GM12878 (cell line): ENCODE measurements around the gene TMBIM1. TPM values are rescaled to one million over a fixed set of nuclear protein-coding genes. Genes with fewer than 3 reads are reported as not detected.

Source experiments
- ATAC-seq: fragments of 200-7000 bp; cut with Tn5 transposase; 3 replicates; pipeline ENCODE4 v1.9.1; 2020; ENCODE audit warnings: mild to moderate bottlenecking, moderate library complexity
- BruUV-seq: library from RNA; stranded (reverse); fragments of 400-500 nt; replicated peaks from 2 replicates; lab custom pipeline; 2021; lab: Mats Ljungman, UMichigan
- CTCF ChIA-PET: fragments of 300-600 bp; sonication (Branson Sonifier 250); formaldehyde crosslinking; extraction: SDS; loops from one replicate; lab custom pipeline; 2021; ENCODE audit warnings: inconsistent platforms; lab: Yijun Ruan, JAX
- POLR2A ChIA-PET: fragments of 350-600 bp; formaldehyde crosslinking; extraction: SDS; loops from one replicate; lab custom pipeline; 2021; ENCODE audit warnings: inconsistent platforms; lab: Charles Lee
- RAD21 ChIA-PET: fragments of 300-600 bp; sonication (Branson Sonifier 250); formaldehyde crosslinking; loops from one replicate; lab custom pipeline; 2023; ENCODE audit warnings: antibody characterized with exemption; ENCODE audit not compliant: unreplicated experiment; lab: Charles Lee
- SMC1A ChIA-PET: fragments of 300-600 bp; sonication (Branson Sonifier 250); formaldehyde crosslinking; loops from one replicate; lab custom pipeline; 2023; ENCODE audit not compliant: unreplicated experiment, uncharacterized antibody; lab: Charles Lee
- DNase-seq: peaks from one replicate; pipeline ENCODE4 v3.0.0-alpha.2; 2011; ENCODE audit warnings: low read depth, low spot score
- FAIRE-seq: peaks from 3 replicates; lab custom pipeline; 2011; peaks lifted over from hg19 to GRCh38; lab: Jason Lieb, UNC
- H2AFZ ChIP-seq: 2 replicates; pipeline ENCODE4 v1.6.0; 2011; ENCODE audit warnings: low read depth, low read length, control low read depth; ENCODE audit not compliant: control insufficient read depth
- H3K27ac ChIP-seq: 2 replicates; pipeline ENCODE4 v1.5.1; 2011; ENCODE audit warnings: control low read depth; ENCODE audit not compliant: control insufficient read depth, insufficient read depth
- H3K27me3 ChIP-seq, 2 experiments: replicated peaks in 1 of 2; 2 replicates each; pipeline versions ENCODE4 v1.6.0 to v1.6.1; 2011; ENCODE audit warnings: low read length in 1 of 2; ENCODE audit not compliant: control insufficient read depth in 2 of 2, insufficient read depth in 2 of 2
- H3K36me3 ChIP-seq, 2 experiments: 2 replicates each; pipeline ENCODE4 v1.5.1; 2011; ENCODE audit warnings: low read length in 1 of 2; ENCODE audit not compliant: control insufficient read depth in 2 of 2, insufficient read depth in 2 of 2
- H3K4me1 ChIP-seq: 2 replicates; pipeline ENCODE4 v1.6.1; 2011; ENCODE audit warnings: mild to moderate bottlenecking, low read length, moderate library complexity, mixed read lengths; ENCODE audit not compliant: control insufficient read depth, insufficient read depth
- H3K4me2 ChIP-seq: 2 replicates; pipeline ENCODE4 v1.6.0; 2011; ENCODE audit warnings: control low read depth; ENCODE audit not compliant: control insufficient read depth, insufficient read depth
- H3K4me3 ChIP-seq: fragments of 200-600 bp; sonication (generic); 2 replicates; pipeline ENCODE4 v1.5.1; 2016
- H3K79me2 ChIP-seq: 2 replicates; pipeline ENCODE4 v1.6.0; 2011; ENCODE audit warnings: low read length; ENCODE audit not compliant: control insufficient read depth, insufficient read depth
- H3K9ac ChIP-seq: 2 replicates; pipeline ENCODE4 v1.8.0; 2011; ENCODE audit warnings: low read length, control low read depth, mixed read lengths; ENCODE audit not compliant: control insufficient read depth, insufficient read depth
- H3K9me3 ChIP-seq: replicated peaks from 3 replicates; pipeline ENCODE4 v1.5.1; 2011; ENCODE audit warnings: mild to moderate bottlenecking, low read length; ENCODE audit not compliant: control insufficient read depth, insufficient read depth
- H4K20me1 ChIP-seq: 2 replicates; pipeline ENCODE4 v1.6.0; 2011; ENCODE audit not compliant: control insufficient read depth, insufficient read depth
- EGR1 ChIP-seq, 2 experiments: IDR thresholded peaks; 1 replicate in 1 of 2; 2 replicates in 1 of 2; pipeline ENCODE4 v1.6.1; 2011 to 2012; ENCODE audit warnings: low read depth in 2 of 2, low read length in 2 of 2, borderline replicate concordance in 1 of 2, mild to moderate bottlenecking in 1 of 2, moderate library complexity in 1 of 2
- GABPA ChIP-seq: IDR thresholded peaks from 2 replicates; pipeline ENCODE4 v1.6.1; 2014; ENCODE audit warnings: antibody characterized with exemption, low read depth, mild to moderate bottlenecking, inconsistent platforms
- HDGF ChIP-seq: fragments of 450-650 bp; IDR thresholded peaks from 2 replicates; pipeline ENCODE4 v1.6.1; 2016; ENCODE audit warnings: antibody characterized with exemption
- IRF4 ChIP-seq: IDR thresholded peaks from 2 replicates; pipeline ENCODE4 v1.6.1; 2011; ENCODE audit warnings: low read depth, low read length
- NR2F1 ChIP-seq: fragments of 450-650 bp; conservative IDR thresholded peaks from 2 replicates; pipeline ENCODE4 v1.6.1; 2017; ENCODE audit warnings: mild to moderate bottlenecking
- RUNX3 ChIP-seq: IDR thresholded peaks from 2 replicates; pipeline ENCODE4 v1.6.1; 2012; ENCODE audit warnings: low read length, inconsistent platforms
- ZBTB11 ChIP-seq: fragments of 450-650 bp; formaldehyde crosslinking; IDR thresholded peaks from 2 replicates; pipeline ENCODE4 v1.5.0; 2022; ENCODE audit warnings: mild to moderate bottlenecking, missing genetic modification characterization
- WGBS: methylation state at CpG from one replicate; pipeline ENCODE4 v1.1.6; 2016; ENCODE audit warnings: low lambda C conversion rate; ENCODE audit not compliant: insufficient replicate concordance, insufficient coverage; ENCODE audit errors: missing lambda C conversion rate; 5-methylcytosine and 5-hydroxymethylcytosine counted together
- in situ Hi-C: fragments of 300-500 bp; cut with MboI; formaldehyde crosslinking; loops from 9 replicates; pipeline ENCODE4 v1.14.3; 2018; ENCODE audit warnings: mixed read lengths
- intact Hi-C: fragments of 100-400 bp; cut with micrococcal nuclease; formaldehyde crosslinking; loops from one replicate; pipeline ENCODE4 v1.14.2; 2022; ENCODE audit not compliant: unreplicated experiment
- polyA plus RNA-seq, 11 experiments: library from polyadenylated mRNA; depleted of rRNA in 4 of 11; unstranded in 6 of 11; stranded (reverse) in 5 of 11; fragments of >200 nt; fragmentation: Nextera tagmentation in 4 of 11; fragmentation: Illumina TruSeq in 1 of 11; extraction: Ambion mirVana in 4 of 11; extraction: Trizol in 1 of 11; gene quantifications; 1 replicate in 1 of 11; 2 replicates in 10 of 11; pipeline versions ENCODE4 v1.2.1 to v1.2.3, GENCODE V29; 2011 to 2016; ENCODE audit warnings: inconsistent platforms in 2 of 11, missing spikeins in 2 of 11, low read depth in 1 of 11
- total RNA-seq, 4 experiments: library from RNA; depleted of rRNA in 3 of 4; stranded (reverse); fragments of >200 nt in 3 of 4; fragmentation: Illumina TruSeq in 1 of 4; extraction: Trizol in 1 of 4; gene quantifications; 2 replicates each; pipeline versions ENCODE4 v1.2.1 to v1.2.3, GENCODE V29; 2013 to 2021
- TF ChIP-seq, protein P1 (sequence below), 3 experiments: IDR thresholded peaks in 2 of 3; conservative IDR thresholded peaks in 1 of 3; 2 replicates each; pipeline ENCODE4 v1.5.1; 2011; ENCODE audit warnings: low read depth in 3 of 3, low read length in 3 of 3, mild to moderate bottlenecking in 3 of 3, control low read depth in 2 of 3, moderate library complexity in 2 of 3, inconsistent platforms in 1 of 3, mixed read lengths in 1 of 3; ENCODE audit not compliant: control insufficient read depth in 2 of 3, insufficient read depth in 1 of 3; ENCODE audit errors: extremely low read depth in 1 of 3
- TF ChIP-seq, protein P2 (sequence below): fragments of 450-650 bp; IDR thresholded peaks from 2 replicates; pipeline ENCODE4 v1.6.1; 2017; ENCODE audit warnings: mild to moderate bottlenecking, moderate library complexity

The TMBIM1 gene
- total and polyA plus RNA-seq, 10 of the 15 experiments (the other 5 are each of a cell fraction or from before 2014, with no cell fraction given) = 6.1 to 38.3 (median 26.2) TPM

DNA sequence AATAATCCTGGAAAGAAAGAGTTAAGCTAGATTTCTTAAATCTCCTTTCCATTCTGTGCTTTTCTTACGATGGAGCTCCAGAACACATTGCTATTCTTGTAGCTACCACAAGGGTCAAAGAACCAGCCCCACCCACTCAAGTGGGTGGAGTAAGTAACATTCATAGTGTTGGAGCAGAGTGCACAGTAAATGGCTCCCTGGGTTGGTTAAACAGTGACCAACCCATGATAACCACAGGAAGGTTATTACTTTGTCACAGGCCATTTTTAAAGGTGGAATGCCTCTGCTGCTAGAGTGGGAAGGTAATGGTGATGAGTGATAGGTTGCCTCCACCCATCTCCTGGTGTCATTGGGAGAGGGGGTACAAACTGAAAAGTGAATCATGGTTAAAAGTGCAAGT, 61.4 kb downstream of the TMBIM1 start:
- ATAC-seq (peak; percentile 86), FAIRE-seq (no peak), DNase-seq (no peak)
- Histone ChIP-seq H3K4me1 (peaks cover 26% of the 10 kb centered on the region), H3K4me3 (peak overlapping the region; percentile 8; the same call in 1 of the 2 replicates), H3K79me2 (peaks cover 25% of the 10 kb centered on the region), H4K20me1 (peaks cover 3% of the 10 kb centered on the region; the same call in 1 of the 2 replicates), H2AFZ (no peak overlapping the region), H3K9ac (no peak overlapping the region), H3K27me3 (no peaks in the 10 kb centered on the region), H3K27ac (peak overlapping the region; percentile 82), H3K4me2 (no peak overlapping the region), H3K9me3 (no peaks in the 10 kb centered on the region), H3K36me3 (peaks cover 15 to 38% of the 10 kb centered on the region in 2 experiments)
- RAD21 ChIA-PET = interaction anchor here (1.0 to 4.6 kb wide), 4 partner anchors 12 to 43 kb away, joined by 3 to 84 read pairs (median 8); partner anchors contain the start of genes AAMP, ARPC2 and PNKD
- SMC1A ChIA-PET = interaction anchor here (0.6 to 4.0 kb wide), 9 partner anchors 11 to 60 kb away, joined by 3 to 73 read pairs (median 4); partner anchors contain the start of gene ARPC2
- intact Hi-C loops = no loop called here
- 8% methylated on average over 1 of the region's 1 CpG for WGBS
- in situ Hi-C loops = no loop called here
- BruUV-seq = no TSS peak
- POLR2A ChIA-PET = interaction anchor here (1.5 to 6.6 kb wide), 2 partner anchors 12 to 40 kb away, joined by 4 to 98 read pairs; partner anchors contain the start of gene ARPC2
- TF ChIP-seq IRF4 (no peak), HDGF (peak; percentile 45; the same call in 1 of the 2 replicates), GABPA (no peak), RUNX3 (peak; percentile 9; the same call in 1 of the 2 replicates), NR2F1 (peak; percentile 46; the same call in 1 of the 2 replicates), EGR1 (IDR thresholded peaks at IDR 0.05; ENCODE audit: borderline replicate concordance in 1 of 2, low read depth in 2 of 2, low read length in 2 of 2) (peak in 1 of 2 experiments; percentile 60; a peak in 2 of 3 replicates), ZBTB11 (no peak)
- TF ChIP-seq, protein P1, sequence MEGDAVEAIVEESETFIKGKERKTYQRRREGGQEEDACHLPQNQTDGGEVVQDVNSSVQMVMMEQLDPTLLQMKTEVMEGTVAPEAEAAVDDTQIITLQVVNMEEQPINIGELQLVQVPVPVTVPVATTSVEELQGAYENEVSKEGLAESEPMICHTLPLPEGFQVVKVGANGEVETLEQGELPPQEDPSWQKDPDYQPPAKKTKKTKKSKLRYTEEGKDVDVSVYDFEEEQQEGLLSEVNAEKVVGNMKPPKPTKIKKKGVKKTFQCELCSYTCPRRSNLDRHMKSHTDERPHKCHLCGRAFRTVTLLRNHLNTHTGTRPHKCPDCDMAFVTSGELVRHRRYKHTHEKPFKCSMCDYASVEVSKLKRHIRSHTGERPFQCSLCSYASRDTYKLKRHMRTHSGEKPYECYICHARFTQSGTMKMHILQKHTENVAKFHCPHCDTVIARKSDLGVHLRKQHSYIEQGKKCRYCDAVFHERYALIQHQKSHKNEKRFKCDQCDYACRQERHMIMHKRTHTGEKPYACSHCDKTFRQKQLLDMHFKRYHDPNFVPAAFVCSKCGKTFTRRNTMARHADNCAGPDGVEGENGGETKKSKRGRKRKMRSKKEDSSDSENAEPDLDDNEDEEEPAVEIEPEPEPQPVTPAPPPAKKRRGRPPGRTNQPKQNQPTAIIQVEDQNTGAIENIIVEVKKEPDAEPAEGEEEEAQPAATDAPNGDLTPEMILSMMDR (IDR thresholded peaks at IDR 0.05 in 2 of 3, conservative IDR thresholded peaks at IDR 0.05 in 1 of 3; ENCODE audit: control insufficient read depth in 2 of 3, extremely low read depth in 1 of 3, insufficient read depth in 1 of 3, low read depth in 3 of 3, low read length in 3 of 3) = peak in 2 of 3 experiments; percentile 31 to 39; a peak in 4 of 6 replicates
- TF ChIP-seq, protein P2, sequence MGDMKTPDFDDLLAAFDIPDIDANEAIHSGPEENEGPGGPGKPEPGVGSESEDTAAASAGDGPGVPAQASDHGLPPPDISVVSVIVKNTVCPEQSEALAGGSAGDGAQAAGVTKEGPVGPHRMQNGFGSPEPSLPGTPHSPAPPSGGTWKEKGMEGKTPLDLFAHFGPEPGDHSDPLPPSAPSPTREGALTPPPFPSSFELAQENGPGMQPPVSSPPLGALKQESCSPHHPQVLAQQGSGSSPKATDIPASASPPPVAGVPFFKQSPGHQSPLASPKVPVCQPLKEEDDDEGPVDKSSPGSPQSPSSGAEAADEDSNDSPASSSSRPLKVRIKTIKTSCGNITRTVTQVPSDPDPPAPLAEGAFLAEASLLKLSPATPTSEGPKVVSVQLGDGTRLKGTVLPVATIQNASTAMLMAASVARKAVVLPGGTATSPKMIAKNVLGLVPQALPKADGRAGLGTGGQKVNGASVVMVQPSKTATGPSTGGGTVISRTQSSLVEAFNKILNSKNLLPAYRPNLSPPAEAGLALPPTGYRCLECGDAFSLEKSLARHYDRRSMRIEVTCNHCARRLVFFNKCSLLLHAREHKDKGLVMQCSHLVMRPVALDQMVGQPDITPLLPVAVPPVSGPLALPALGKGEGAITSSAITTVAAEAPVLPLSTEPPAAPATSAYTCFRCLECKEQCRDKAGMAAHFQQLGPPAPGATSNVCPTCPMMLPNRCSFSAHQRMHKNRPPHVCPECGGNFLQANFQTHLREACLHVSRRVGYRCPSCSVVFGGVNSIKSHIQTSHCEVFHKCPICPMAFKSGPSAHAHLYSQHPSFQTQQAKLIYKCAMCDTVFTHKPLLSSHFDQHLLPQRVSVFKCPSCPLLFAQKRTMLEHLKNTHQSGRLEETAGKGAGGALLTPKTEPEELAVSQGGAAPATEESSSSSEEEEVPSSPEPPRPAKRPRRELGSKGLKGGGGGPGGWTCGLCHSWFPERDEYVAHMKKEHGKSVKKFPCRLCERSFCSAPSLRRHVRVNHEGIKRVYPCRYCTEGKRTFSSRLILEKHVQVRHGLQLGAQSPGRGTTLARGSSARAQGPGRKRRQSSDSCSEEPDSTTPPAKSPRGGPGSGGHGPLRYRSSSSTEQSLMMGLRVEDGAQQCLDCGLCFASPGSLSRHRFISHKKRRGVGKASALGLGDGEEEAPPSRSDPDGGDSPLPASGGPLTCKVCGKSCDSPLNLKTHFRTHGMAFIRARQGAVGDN = no peak
- CTCF ChIA-PET = interaction anchor here (0.8 to 3.6 kb wide), 11 partner anchors 11 to 126 kb away, joined by 3 to 58 read pairs (median 3); partner anchors contain the start of gene CATIP
